SK-N-SH (cell line): ENCODE data around the gene TINAG. TPM values are rescaled to one million over a fixed set of nuclear protein-coding genes. Genes with fewer than 3 reads are reported as not detected.

ENCODE experiments used
- CTCF ChIA-PET: fragments of 300-600, 350-600 bp; formaldehyde crosslinking; extraction: SDS; loops from one replicate; lab custom pipeline; 2021; lab: Yijun Ruan, JAX
- POLR2A ChIA-PET: fragments of 350-600 bp; sonication (Branson Sonifier 250); formaldehyde crosslinking; extraction: SDS; loops from one replicate; lab custom pipeline; 2020; ENCODE audit warnings: antibody characterized with exemption, inconsistent platforms; lab: Yijun Ruan, JAX
- DNase-seq: peaks from one replicate; pipeline ENCODE4 v3.0.0; 2012
- H2AFZ ChIP-seq: fragments of 200-600 bp; sonication (generic); 2 replicates; pipeline ENCODE4 v1.8.1; 2016; ENCODE audit warnings: antibody characterized with exemption, mild to moderate bottlenecking, low read depth
- H3F3A ChIP-seq: fragments of 200-600 bp; sonication (generic); replicated peaks from 2 replicates; pipeline ENCODE3; 2016; ENCODE audit warnings: antibody characterized with exemption, mild to moderate bottlenecking; ENCODE audit not compliant: insufficient read depth
- H3K27ac ChIP-seq, 2 experiments: fragments of 200-500 bp in 1 of 2; fragments of 200-600 bp in 1 of 2; sonication (Bioruptor generic) in 1 of 2; sonication (generic), shearing (Covaris generic) in 1 of 2; 2 replicates each; pipeline versions ENCODE4 v1.5.1 to v1.6.1; 2014 to 2016; ENCODE audit warnings: low read depth in 2 of 2, inconsistent platforms in 1 of 2, low read length in 1 of 2, mild to moderate bottlenecking in 1 of 2, mixed read lengths in 1 of 2
- H3K27me3 ChIP-seq: fragments of 200-600 bp; sonication (generic), shearing (Covaris generic); 2 replicates; pipeline ENCODE4 v1.6.1; 2016; ENCODE audit warnings: mixed run types; ENCODE audit not compliant: insufficient read depth
- H3K36me3 ChIP-seq, 2 experiments: fragments of 200-500 bp in 1 of 2; fragments of 200-600 bp in 1 of 2; sonication (Bioruptor generic) in 1 of 2; sonication (generic) in 1 of 2; replicated peaks in 1 of 2; 2 replicates each; pipeline versions ENCODE3 to v1.5.1; 2014 to 2016; ENCODE audit warnings: low read length in 1 of 2, mild to moderate bottlenecking in 1 of 2; ENCODE audit not compliant: insufficient read depth in 2 of 2, control insufficient read depth in 1 of 2
- H3K4me1 ChIP-seq, 2 experiments: fragments of 200-500 bp in 1 of 2; fragments of 200-600 bp in 1 of 2; sonication (Bioruptor generic) in 1 of 2; sonication (generic), shearing (Covaris generic) in 1 of 2; 2 replicates each; pipeline versions ENCODE4 v1.5.1 to v1.6.1; 2014 to 2016; ENCODE audit warnings: low read depth in 1 of 2, low read length in 1 of 2, mixed run types in 1 of 2; ENCODE audit not compliant: insufficient read depth in 2 of 2, control insufficient read depth in 1 of 2
- H3K4me2 ChIP-seq: fragments of 200-600 bp; sonication (generic), shearing (Covaris generic); 2 replicates; pipeline ENCODE4 v1.6.1; 2017; ENCODE audit warnings: mixed run types
- H3K4me3 ChIP-seq, 2 experiments: fragments of 200-500 bp in 1 of 2; fragments of 200-600 bp in 1 of 2; sonication (Bioruptor generic) in 1 of 2; sonication (generic), shearing (Covaris generic) in 1 of 2; 2 replicates each; pipeline versions ENCODE4 v1.5.1 to v1.8.1; 2014 to 2016; ENCODE audit warnings: low read depth in 2 of 2, inconsistent platforms in 1 of 2, low read length in 1 of 2, mild to moderate bottlenecking in 1 of 2, mixed read lengths in 1 of 2, moderate library complexity in 1 of 2
- H3K79me2 ChIP-seq: fragments of 200-600 bp; sonication (generic); 2 replicates; pipeline ENCODE4 v1.8.1; 2017; ENCODE audit warnings: mild to moderate bottlenecking; ENCODE audit not compliant: insufficient read depth
- H3K9ac ChIP-seq: fragments of 200-600 bp; sonication (generic); 2 replicates; pipeline ENCODE4 v1.6.1; 2017; ENCODE audit warnings: mixed run types
- H3K9me2 ChIP-seq: fragments of 200-600 bp; sonication (generic); 2 replicates; pipeline ENCODE4 v1.6.1; 2017; ENCODE audit warnings: mixed run types
- H3K9me3 ChIP-seq: fragments of 200-600 bp; sonication (generic); 2 replicates; pipeline ENCODE4 v1.6.1; 2017; ENCODE audit warnings: mixed run types, mild to moderate bottlenecking, moderate library complexity
- H4K20me1 ChIP-seq: fragments of 200-600 bp; sonication (generic); 2 replicates; pipeline ENCODE4 v1.6.1; 2017; ENCODE audit warnings: mild to moderate bottlenecking, mixed run types; ENCODE audit not compliant: insufficient read depth
- CHD2 ChIP-seq: fragments of 150-350 bp; IDR thresholded peaks from 2 replicates; pipeline ENCODE4 v1.6.1; 2018; ENCODE audit warnings: low read length; ENCODE audit not compliant: partially characterized antibody
- ELF1 ChIP-seq: IDR thresholded peaks from 2 replicates; pipeline ENCODE4 v1.4.0; 2012
- EP300 ChIP-seq, 2 experiments: IDR thresholded peaks; 2 replicates each; pipeline versions ENCODE4 v1.4.0 to v1.6.1; 2012; ENCODE audit warnings: borderline replicate concordance in 1 of 2, low read depth in 1 of 2, low read length in 1 of 2
- FOXJ3 ChIP-seq: sonication (generic); formaldehyde crosslinking; IDR thresholded peaks from 2 replicates; pipeline ENCODE4 v1.5.1; 2020; ENCODE audit warnings: mild to moderate bottlenecking, missing genetic modification reagents
- FOXM1 ChIP-seq: IDR thresholded peaks from 2 replicates; pipeline ENCODE4 v1.4.0; 2012; ENCODE audit warnings: low read depth, mild to moderate bottlenecking
- IRF3 ChIP-seq: fragments of 150-350 bp; IDR thresholded peaks from 2 replicates; pipeline ENCODE4 v1.6.1; 2016; ENCODE audit warnings: mild to moderate bottlenecking, low read depth, low read length
- REST ChIP-seq: IDR thresholded peaks from 2 replicates; pipeline ENCODE4 v1.6.1; 2012; ENCODE audit warnings: mild to moderate bottlenecking, low read depth, low read length, moderate library complexity
- RFX5 ChIP-seq: IDR thresholded peaks from 2 replicates; pipeline ENCODE4 v1.6.1; 2012; ENCODE audit warnings: mild to moderate bottlenecking, improper control_type of control experiment, low read length
- RXRA ChIP-seq: IDR thresholded peaks from 2 replicates; pipeline ENCODE4 v1.4.0; 2012; ENCODE audit warnings: low read depth, mild to moderate bottlenecking, borderline replicate concordance
- SIN3A ChIP-seq: IDR thresholded peaks from 2 replicates; pipeline ENCODE4 v1.6.1; 2012; ENCODE audit warnings: low read depth, mild to moderate bottlenecking, low read length, moderate library complexity, borderline replicate concordance
- SMC3 ChIP-seq: IDR thresholded peaks from 2 replicates; pipeline ENCODE4 v1.6.1; 2012; ENCODE audit warnings: low read depth, low read length, improper control_type of control experiment
- USF2 ChIP-seq: fragments of 150-350 bp; IDR thresholded peaks from 2 replicates; pipeline ENCODE4 v1.6.1; 2017; ENCODE audit warnings: antibody characterized with exemption, low read length, low read depth, borderline replicate concordance
- ZBTB33 ChIP-seq: IDR thresholded peaks from 2 replicates; pipeline ENCODE4 v1.4.0; 2012; ENCODE audit warnings: low read depth, borderline replicate concordance
- WGBS: methylation state at CpG from one replicate; pipeline ENCODE4 v1.1.6; 2017; ENCODE audit warnings: low lambda C conversion rate; 5-methylcytosine and 5-hydroxymethylcytosine counted together
- polyA plus RNA-seq, 3 experiments: library from polyadenylated mRNA; depleted of rRNA; stranded (reverse); fragments of >200 nt; gene quantifications; 2 replicates each; pipeline ENCODE4 v1.2.3, GENCODE V29; 2012

The TINAG gene
- polyA plus RNA-seq, 1 of the 3 experiments (the other 2 are of a cell fraction): 0.13 TPM

- no peaks in the 10 kb centered on the region for H3K9me2 ChIP-seq
- 10% methylated on average over 2 of the region's 2 CpGs for WGBS
- H3K27ac ChIP-seq: no peak overlapping the region
- H3K79me2 ChIP-seq: no peaks in the 10 kb centered on the region
- H3K36me3 ChIP-seq: no peaks in the 10 kb centered on the region
- no peaks in the 10 kb centered on the region for H4K20me1 ChIP-seq
- no peak overlapping the region for H2AFZ ChIP-seq
- H3K4me1 ChIP-seq: peaks cover 0 to 7% of the 10 kb centered on the region in 2 experiments; a peak in 1 of 4 replicates
- CTCF ChIA-PET: no interaction called here
- no peak overlapping the region for H3K9ac ChIP-seq
- H3K4me3 ChIP-seq: no peak overlapping the region
- H3K4me2 ChIP-seq: no peak overlapping the region
- no peak for TF ChIP-seq RXRA
- TF ChIP-seq USF2: no peak
- no peak for TF ChIP-seq CHD2
- TF ChIP-seq SMC3: no peak
- TF ChIP-seq ELF1: no peak
- TF ChIP-seq FOXM1: no peak
- no peak for TF ChIP-seq EP300 (IDR thresholded peaks at IDR 0.05; ENCODE audit: borderline replicate concordance in 1 of 2, low read depth in 1 of 2, low read length in 1 of 2)
- TF ChIP-seq SIN3A: no peak
- TF ChIP-seq IRF3: no peak
- no peak for TF ChIP-seq REST
- TF ChIP-seq ZBTB33: no peak
- TF ChIP-seq RFX5: no peak
- no peak for TF ChIP-seq FOXJ3 (CRISPR knock-in tag)
- TF ChIP-seq, all 33 proteins: peak for 0
- DNase-seq: no peak
- Histone ChIP-seq H3F3A (no peaks in the 10 kb centered on the region), H3K27me3 (no peaks in the 10 kb centered on the region), H3K9me3 (no peaks in the 10 kb centered on the region)
- POLR2A ChIA-PET: no interaction called here
Observed at GRCh38 chr6:54262971-54263370, 45.3 kb upstream of the TINAG start.
